Activated CD8-positive, alpha-beta memory T cell treated with anti-CD3 and anti-CD28 coated beads for 24 hours (primary cell): ENCODE measurements around the gene FRG2C.
"Not testable (repeated sequence)": the region's sequence is repeated elsewhere in the genome, so short reads cannot be mapped to it uniquely, and the experiment has no call there.

Source experiments
- DNase-seq: peaks from one replicate; pipeline ENCODE4 v3.0.0-alpha.2; 2020

Gene FRG2C

GRCh38 chr3:75664028-75664427, at the start of gene FRG2C:
Gene FRG2C (plus strand): TSS chr3:75664328. CDS start chr3:75664380, 52 bp downstream.
- not testable (repeated sequence) for DNase-seq

DNA sequence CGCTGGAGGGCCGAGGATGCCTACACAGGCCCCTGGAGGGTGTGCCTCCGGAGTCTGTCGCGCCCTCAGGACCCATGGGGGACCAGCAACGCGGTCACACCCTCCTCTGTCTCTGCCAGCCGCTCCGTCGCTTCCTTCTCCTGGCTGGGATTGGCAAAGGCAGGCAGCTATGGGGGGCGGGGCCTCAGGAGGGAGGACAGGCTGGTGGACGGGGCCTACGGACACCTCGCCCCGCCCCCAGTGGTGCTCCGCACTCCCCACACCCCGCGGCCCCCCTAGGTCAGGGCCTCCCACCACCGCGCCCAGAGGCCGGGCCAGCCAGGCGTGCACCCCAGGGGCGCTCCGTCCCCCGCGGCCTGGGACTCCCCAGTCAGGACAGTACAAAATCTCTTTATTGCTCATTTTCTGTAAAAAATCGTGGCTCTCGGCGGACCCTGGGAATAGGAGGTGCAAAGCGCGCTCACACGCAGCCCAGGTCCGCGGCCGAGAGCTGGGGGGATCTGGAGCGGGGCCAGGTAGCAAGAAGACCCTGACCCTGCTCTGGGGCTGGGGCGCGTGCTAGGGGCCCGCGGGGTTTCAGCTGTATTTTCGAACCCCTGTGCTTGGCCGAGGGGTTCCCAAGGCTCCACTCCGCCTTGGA, 45.3 kb upstream of the FRG2C start:
- DNase-seq, result not testable (repeated sequence)

DNA sequence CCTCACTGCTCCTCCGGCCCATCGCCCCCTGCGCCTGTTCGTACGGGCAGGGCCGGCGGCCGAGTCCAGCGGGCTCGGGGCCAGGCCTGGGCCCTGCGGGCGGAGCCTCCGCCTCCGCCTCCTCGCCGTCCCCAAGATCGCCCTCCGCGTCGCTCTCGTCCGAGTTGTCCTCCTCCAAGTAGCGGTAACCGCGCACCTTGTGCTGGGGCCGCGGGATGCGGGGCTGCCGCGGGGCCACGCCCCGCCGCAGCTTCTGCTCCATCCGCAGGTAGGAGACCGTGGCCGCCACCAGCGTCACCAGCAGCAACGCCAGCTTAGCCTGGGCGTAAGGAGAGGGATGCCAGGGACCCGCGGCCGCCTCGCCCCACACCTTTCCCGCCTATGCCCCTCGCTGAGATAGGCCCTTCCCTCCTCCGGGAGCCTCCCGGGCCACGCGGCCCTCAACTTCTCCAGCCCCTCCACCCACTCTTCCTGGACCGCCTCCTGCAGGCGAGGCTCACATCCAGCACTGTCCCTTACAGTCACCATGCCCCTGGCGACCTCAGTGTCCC, 44.6 kb upstream of the FRG2C start:
- DNase-seq, result not testable (repeated sequence)

- not testable (repeated sequence) for DNase-seq
Observed at GRCh38 chr3:75621772-75622171, 42.4 kb upstream of the FRG2C start.

- not testable (repeated sequence) for DNase-seq
Observed at GRCh38 chr3:75623656-75624055, 40.5 kb upstream of the FRG2C start.

DNA sequence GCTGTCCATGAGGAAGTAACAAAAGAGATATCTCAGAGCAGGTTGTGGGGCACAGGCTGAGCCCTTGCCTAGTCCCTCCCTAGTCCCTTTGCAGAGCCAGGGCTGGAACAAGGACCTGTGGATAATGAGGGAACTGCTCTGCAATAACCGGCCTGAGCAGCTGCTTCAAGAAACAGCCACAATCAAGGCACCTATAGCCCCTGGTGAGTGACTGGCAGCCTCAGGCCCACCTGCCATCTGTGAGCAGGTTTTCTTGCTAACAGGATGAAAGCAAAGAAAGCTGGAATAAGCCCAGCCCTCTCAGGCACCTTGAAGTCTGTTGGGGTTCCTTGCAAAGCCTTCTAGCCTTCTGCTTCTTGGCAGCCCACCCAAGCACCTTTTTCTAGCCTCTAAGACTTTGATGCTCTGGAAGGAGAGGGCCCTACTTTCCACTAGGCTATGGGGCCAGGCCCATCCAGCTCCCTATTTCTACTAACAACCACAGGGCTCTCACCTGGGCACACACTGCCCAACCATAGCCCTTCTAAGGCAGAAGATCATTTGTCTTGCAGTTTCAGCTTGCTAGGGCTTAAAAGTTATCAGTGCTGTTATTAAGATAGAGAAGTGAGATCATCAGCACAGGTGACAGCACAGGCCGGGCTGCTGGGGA, 33.1 kb upstream of the FRG2C start:
- DNase-seq, result peak; percentile 43

- DNase-seq, result no peak
Observed at GRCh38 chr3:75631541-75631940, 32.6 kb upstream of the FRG2C start.

- DNase-seq, result not testable (repeated sequence)
Observed at GRCh38 chr3:75638947-75639346, 25.2 kb upstream of the FRG2C start.

DNA sequence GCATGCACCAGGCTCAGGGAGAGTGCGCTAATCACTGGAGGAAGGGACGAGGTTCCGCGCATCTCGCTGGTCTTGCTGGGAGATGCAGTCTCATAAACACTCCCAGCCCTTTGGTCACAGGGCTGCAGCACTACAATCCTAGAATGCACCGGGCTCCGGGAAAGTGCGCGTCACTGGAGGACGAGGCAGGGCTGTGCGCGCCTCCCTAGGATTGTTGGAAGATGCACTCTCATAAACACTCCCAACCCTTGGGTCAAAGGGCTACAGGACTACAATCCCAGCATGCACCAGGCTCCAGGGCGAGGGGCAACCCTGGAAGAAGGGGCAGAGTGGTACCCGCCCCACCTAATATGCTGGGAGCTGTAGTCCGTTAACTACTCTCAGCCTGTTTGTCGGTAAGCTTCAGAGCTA, 23.0 kb upstream of the FRG2C start:
- peak; percentile 76 for DNase-seq

- peak; percentile 65 for DNase-seq
Observed at GRCh38 chr3:75643031-75643800, 20.9 kb upstream of the FRG2C start.

DNA sequence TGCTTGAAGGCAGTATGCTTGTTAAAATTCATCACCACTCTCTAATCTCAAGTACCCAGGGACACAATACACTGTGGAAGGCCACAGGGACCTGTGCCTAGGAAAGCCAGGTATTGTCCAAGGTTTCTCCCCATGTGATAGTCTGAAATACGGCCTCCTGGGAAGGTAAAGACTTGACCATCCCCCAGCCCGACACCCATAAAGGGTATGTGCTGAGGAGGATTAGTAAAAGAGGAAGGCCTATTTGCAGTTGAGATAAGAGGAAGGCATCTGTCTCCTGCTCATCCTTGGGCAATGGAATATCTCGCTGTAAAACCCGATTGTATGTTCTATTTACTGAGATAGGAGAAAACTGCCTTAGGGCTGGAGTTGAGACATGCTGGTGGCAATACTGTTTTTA, 18.6 kb upstream of the FRG2C start:
- DNase-seq, result not testable (repeated sequence)

- DNase-seq, result no peak
Observed at GRCh38 chr3:75650191-75650590, 13.9 kb upstream of the FRG2C start.

- DNase-seq, result not testable (repeated sequence)
Observed at GRCh38 chr3:75655101-75655904, 8.8 kb upstream of the FRG2C start.

- not testable (repeated sequence) for DNase-seq
Observed at GRCh38 chr3:75655956-75656355, 8.2 kb upstream of the FRG2C start.

DNA sequence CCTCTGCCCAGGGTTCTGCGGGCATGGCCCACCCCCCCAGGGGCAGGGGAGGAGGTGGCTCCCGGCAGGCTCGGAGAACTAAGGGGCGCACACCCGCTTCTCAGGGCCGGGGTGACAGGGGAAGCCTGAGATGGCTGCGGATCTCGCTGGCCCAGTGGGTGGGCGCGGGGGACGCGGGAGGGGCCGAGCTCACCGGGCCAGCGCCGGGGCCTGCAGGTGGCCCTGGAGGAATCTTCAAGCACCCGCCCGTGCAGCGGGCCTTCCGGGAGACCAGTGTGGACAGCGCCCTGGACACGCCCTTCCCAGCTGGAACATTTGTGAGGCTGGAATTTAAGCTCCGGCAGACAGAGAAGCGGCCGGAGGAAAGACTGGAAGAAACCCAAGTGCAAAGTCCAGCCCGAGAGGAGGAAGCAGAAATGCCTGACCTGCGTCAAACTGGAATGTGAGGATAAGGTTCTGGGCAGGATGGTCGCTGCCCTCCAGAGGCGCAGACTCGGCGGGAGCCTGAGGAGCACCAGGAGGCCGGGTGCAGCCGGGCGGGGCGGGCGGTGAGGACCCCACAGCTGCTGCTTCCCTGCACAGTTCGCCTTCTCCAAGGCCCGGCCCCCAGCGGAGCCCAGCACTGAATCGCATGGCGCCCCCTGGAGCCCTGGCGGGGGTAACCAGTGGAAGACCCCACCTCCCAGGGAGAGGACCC, 5.6 kb upstream of the FRG2C start:
- not testable (repeated sequence) for DNase-seq

GRCh38 chr3:75659108-75659433, 5.1 kb upstream of the FRG2C start:
- DNase-seq, result not testable (repeated sequence)

DNA sequence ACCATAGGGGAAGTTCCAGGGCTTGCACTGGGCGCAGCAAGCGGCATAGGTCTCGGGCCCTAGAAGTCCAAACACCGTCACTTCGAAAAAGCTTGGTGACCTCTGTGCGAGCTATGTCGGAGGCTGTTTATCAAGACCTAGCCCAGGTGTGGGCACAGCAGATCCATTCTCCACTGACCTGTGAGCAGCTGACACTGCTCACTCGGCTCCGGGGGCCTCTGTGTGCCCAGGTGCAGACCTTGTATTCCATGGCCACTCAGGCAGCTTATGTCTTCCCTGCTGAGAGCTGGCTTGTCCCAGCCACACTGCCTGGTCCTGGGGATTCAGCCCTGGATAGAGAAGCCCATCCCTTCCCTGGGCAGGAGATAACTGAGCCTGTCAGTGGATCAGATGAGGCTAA, 1.5 kb downstream of the FRG2C start:
- not testable (repeated sequence) for DNase-seq

DNA sequence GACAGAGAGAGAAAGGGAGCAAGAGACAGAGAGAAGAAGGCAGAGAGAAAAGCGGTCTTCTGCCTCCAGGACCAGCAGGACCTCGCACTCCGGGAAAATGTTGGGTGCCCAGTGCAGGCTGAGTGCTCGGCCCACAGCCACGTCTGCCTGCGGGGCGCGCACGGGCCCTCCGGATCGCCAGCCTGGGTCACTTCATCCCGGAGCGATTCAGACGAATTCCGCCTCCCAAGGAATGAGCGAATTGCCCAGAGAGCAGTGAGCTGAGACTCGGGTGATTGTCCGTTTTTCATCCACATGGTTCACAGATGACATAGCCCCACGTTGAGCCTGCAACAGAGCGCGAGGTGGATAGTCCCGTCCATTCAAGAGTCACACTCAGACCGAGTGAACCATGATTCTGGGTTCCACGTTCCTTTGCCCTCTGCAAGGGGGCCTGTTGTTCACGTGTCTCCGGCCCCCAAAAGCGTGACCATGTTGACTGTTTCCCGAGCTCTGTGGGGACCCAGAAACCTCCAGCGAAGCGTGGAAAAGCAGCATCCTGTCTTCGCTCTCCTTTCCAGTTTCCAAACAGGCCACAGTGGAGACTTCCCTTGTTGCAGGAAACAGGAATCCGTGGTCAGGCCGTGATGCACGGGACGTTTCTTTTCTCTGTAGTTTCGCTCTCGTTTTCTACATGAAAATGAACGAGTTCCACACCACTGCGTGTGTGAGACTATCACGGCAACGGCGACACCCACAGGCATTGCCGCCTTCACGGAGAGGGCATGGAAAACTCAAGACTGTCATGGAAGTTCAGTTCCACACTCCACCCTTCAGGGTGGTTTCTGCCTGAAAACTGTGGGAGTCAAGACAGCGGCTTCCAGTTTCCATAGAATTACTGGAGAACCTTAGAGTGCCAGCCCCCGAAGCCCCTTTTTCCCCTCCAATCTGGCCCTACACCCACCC, 3.9 kb downstream of the FRG2C start:
- DNase-seq, result not testable (repeated sequence)

DNA sequence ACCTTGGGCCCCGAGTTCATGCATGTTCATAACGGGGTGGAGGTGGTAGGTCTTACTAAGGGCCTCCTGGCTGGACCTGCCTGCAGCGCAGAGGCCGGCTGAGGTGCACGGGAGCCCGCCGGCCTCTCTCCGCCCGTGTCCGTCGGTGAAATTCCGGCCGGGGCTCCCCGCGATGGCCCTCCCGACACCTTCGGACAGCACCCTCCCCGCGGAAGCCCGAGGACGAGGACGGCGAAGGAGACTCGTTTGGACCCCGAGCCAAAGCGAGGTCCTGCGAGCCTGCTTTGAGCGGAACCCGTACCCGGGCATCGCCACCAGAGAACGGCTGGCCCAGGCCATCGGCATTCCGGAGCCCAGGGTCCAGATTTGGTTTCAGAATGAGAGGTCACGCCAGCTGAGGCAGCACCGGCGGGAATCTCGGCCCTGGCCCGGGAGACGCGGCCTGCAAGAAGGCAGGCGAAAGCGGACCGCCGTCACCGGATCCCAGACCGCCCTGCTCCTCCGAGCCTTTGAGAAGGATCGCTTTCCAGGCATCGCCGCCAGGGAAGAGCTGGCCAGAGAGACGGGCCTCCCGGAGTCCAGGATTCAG, 4.7 kb downstream of the FRG2C start:
- peak; percentile 85 for DNase-seq
